GM12878 (cell line): ENCODE measurements around the gene VAMP3.

Experiments
- CREB1 ChIP-seq: IDR thresholded peaks from 2 replicates; pipeline ENCODE4 v1.6.1; 2012; ENCODE audit warnings: low read depth, mild to moderate bottlenecking, inconsistent platforms
- CTCF ChIP-seq, 3 experiments: IDR thresholded peaks in 2 of 3; conservative IDR thresholded peaks in 1 of 3; 2 replicates each; pipeline ENCODE4 v1.5.1; 2011; ENCODE audit warnings: low read depth in 3 of 3, low read length in 3 of 3, mild to moderate bottlenecking in 3 of 3, control low read depth in 2 of 3, moderate library complexity in 2 of 3, inconsistent platforms in 1 of 3, mixed read lengths in 1 of 3; ENCODE audit not compliant: control insufficient read depth in 2 of 3, insufficient read depth in 1 of 3; ENCODE audit errors: extremely low read depth in 1 of 3
- ESRRA ChIP-seq: IDR thresholded peaks from 2 replicates; pipeline ENCODE4 v1.6.1; 2012; ENCODE audit warnings: mild to moderate bottlenecking, low read length, improper control_type of control experiment
- EZH2 ChIP-seq: IDR thresholded peaks from 2 replicates; pipeline ENCODE4 v1.6.1; 2012; ENCODE audit warnings: low read depth, mild to moderate bottlenecking, control low read depth, inconsistent platforms, low read length, borderline replicate concordance; ENCODE audit not compliant: control insufficient read depth
- FOXK2 ChIP-seq: fragments of 450-650 bp; IDR thresholded peaks from 2 replicates; pipeline ENCODE4 v1.6.1; 2017; ENCODE audit warnings: mild to moderate bottlenecking, moderate library complexity
- HDAC2 ChIP-seq: fragments of 200-600 bp; sonication (generic); IDR thresholded peaks from 2 replicates; pipeline ENCODE4 v1.6.1; 2017
- JUND ChIP-seq: IDR thresholded peaks from 2 replicates; pipeline ENCODE4 v1.6.1; 2012; ENCODE audit warnings: low read depth, mild to moderate bottlenecking, low read length, improper control_type of control experiment, moderate library complexity
- POLR2A ChIP-seq: IDR thresholded peaks from 2 replicates; pipeline ENCODE4 v1.6.1; 2011; ENCODE audit warnings: low read depth, mild to moderate bottlenecking, low read length
- SIN3A ChIP-seq: IDR thresholded peaks from 2 replicates; pipeline ENCODE4 v1.6.1; 2012; ENCODE audit warnings: low read depth, low read length, improper control_type of control experiment
- SMAD5 ChIP-seq: IDR thresholded peaks from 2 replicates; pipeline ENCODE4 v1.6.1; 2016; ENCODE audit warnings: antibody characterized with exemption, low read depth
- TCF12 ChIP-seq: IDR thresholded peaks from 2 replicates; pipeline ENCODE4 v1.6.1; 2011; ENCODE audit warnings: low read depth, mild to moderate bottlenecking, low read length

DNA sequence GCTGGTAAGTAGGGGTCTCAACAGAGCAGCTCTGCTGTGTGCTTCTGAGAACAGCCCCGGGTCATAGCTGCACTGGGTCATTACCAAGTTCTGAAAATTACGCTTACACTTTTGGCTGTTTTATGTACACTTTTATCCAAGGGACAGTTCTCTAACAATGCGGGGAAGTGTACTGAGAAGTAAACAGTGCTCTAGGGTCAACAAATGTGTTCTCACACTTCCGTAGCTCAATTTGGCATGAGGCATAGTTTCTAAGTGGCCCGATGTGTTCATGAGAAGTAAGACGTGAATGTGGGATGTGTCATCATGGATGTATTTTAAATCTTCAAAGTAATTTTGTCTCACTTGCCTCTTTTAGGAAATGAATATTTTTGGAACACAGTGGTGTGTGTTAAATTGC is 10.9 kb upstream of the VAMP3 start:
- no peak for TF ChIP-seq JUND
- TF ChIP-seq POLR2A, result no peak
- no peak for TF ChIP-seq EZH2
- TF ChIP-seq SIN3A, result no peak
- no peak for TF ChIP-seq FOXK2
- TF ChIP-seq HDAC2, result no peak
- TF ChIP-seq ESRRA, result no peak
- no peak for TF ChIP-seq CREB1
- no peak for TF ChIP-seq CTCF (IDR thresholded peaks at IDR 0.05 in 2 of 3, conservative IDR thresholded peaks at IDR 0.05 in 1 of 3; ENCODE audit: control insufficient read depth in 2 of 3, extremely low read depth in 1 of 3, insufficient read depth in 1 of 3, low read depth in 3 of 3, low read length in 3 of 3)
- TF ChIP-seq TCF12, result no peak
- no peak for TF ChIP-seq SMAD5
